ENCODE results near the gene SLC12A5.

The SLC12A5 gene

DNA sequence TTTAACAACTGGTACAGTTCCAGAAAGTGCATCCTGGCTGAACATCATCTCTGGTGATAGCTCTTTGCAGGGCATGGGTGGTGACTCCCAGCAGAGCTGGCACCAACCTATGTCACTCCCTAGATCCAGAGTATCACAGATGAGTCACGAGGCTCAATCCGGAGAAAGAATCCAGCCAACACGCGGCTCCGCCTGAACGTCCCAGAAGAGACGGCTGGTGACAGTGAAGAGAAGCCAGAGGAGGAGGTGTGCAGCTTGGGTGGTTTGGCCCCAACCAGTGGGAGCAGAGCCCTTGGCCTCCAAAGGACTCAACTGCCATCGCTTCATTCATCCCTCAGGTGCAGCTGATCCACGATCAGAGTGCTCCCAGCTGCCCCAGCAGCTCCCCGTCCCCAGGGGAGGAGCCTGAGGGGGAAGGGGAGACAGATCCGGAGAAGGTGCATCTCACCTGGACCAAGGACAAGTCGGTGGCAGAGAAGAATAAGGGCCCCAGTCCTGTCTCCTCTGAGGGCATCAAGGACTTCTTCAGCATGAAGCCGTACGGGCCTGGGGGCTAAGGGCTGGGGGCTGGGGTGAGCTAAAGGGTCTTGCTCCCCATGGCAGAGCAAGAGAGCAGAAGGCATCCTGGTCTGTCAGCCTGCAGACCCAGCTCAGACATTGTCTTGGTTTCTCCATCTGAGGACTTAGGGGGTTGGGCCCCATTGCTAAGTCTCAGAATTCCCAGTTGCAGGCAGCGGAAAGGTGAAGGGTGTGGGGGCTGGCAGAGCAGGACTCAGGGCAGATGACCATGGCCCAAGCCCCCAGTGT lies 27.2 kb downstream of the SLC12A5 start:
- TF ChIP-seq, protein P1, sequence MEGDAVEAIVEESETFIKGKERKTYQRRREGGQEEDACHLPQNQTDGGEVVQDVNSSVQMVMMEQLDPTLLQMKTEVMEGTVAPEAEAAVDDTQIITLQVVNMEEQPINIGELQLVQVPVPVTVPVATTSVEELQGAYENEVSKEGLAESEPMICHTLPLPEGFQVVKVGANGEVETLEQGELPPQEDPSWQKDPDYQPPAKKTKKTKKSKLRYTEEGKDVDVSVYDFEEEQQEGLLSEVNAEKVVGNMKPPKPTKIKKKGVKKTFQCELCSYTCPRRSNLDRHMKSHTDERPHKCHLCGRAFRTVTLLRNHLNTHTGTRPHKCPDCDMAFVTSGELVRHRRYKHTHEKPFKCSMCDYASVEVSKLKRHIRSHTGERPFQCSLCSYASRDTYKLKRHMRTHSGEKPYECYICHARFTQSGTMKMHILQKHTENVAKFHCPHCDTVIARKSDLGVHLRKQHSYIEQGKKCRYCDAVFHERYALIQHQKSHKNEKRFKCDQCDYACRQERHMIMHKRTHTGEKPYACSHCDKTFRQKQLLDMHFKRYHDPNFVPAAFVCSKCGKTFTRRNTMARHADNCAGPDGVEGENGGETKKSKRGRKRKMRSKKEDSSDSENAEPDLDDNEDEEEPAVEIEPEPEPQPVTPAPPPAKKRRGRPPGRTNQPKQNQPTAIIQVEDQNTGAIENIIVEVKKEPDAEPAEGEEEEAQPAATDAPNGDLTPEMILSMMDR (conservative IDR thresholded peaks at IDR 0.05): no peak
- no peak overlapping the region for H3K27ac ChIP-seq

DNA sequence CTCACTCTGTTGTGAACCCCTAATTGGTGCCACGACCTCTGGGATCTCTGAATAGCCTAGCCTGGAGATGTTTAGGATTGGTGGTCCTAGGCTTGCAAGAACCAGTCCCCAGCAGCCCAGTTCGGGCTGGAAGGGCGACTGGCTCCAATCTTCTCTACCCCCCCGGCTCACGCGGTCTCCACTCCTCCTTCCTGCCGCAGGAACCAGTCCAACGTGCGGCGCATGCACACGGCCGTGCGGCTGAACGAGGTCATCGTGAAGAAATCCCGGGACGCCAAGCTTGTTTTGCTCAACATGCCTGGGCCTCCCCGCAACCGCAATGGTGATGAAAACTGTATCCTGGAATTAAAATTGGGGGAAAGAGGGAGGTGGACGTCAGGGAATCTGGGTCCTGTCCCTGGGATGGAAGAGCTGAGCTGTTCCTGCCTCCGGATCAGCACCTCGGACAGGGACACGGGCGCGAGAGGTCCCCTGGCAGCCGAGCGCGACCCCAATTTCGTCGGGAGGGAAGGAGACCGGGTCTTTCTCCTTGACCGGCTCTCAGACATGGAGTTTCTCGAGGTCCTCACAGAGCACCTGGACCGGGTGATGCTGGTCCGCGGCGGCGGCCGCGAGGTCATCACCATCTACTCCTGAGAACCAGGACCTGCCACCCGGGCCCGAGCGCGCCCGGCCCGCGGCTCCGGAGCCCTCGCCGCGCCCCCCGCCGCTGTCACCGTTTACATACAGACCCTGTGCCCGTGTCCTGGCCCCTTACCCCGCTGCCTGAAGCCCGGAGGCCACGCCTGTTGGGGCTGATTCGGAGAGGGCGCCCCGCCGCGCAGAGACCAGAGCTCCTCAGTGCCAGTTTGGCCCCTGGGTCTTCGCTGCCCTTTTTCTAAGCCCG lies 28.2 kb downstream of the SLC12A5 start:
- TF ChIP-seq, protein P1 (conservative IDR thresholded peaks at IDR 0.05): no peak
- H3K27ac ChIP-seq: no peak overlapping the region

DNA sequence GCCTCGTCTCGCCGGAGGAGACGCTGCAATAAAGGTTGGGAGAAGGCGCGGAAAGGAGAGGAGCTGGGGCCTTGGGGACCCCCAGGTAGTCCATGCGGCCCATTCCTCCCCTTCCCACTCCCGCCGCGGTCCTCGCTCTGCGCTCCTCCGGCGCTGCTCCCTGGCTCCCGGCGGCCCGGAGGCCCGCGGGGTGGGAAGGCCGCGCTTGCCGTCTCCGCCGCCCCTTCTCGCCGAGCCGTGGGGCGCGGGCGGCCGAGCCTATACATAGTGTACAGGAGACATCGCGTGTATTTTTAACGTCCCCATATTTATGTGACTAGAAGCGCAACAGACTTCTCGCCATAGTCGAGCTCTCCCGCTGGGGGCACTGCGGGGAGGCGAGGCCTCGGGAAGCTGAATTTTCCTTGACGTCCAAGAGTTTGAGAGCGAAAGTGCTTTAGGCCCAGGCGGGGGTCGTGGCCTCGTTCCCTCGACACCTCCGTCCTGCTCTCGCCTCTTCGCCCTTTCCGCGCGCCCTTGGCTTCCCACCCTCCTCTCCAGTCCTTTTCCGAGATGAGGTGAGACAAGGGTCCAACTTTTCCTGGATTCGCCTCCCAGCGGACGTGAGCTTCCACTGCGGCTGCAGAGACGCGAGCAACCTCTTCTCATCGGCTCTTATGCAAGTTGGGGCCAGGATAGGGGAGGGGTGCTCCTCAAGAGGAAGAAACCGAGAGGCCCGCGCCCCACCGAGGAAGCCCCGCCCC lies 29.0 kb downstream of the SLC12A5 start:
- TF ChIP-seq, protein P1 (conservative IDR thresholded peaks at IDR 0.05): no peak
- no peak overlapping the region for H3K27ac ChIP-seq

DNA sequence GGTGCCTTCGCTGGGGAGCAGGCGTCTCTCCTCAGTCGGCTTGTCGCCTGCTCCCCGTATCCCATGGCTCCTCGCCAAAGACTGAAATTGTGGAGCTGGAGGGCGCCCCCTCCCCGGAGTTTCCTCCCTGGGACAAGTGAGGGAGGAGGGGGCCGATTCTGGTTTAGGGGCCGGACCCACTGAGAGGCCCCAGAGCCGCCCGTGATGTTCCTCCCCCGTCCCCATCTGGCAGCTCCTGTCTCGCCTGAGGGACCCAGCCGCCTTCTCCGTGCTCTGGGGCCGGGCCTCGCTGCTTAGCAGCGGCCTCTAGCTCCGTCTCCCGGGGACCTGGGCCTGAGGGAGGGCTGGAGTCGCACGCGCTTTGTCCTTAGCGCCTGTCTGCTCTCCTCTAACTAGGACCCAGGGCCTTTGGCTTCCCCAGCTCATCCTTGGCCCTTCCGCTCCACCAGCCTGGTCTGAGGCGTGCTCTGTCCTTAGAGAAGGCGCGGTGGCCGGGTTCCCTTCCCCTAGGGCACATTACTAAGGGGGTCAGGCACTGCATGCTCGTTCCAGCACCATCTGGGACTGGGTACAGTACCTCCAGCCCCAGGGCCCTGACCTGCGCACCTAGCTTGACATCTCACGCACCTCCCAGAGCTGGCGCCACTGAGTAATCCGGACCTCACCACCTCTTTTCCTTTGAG lies 29.7 kb downstream of the SLC12A5 start:
- TF ChIP-seq, protein P1 (conservative IDR thresholded peaks at IDR 0.05): no peak
- no peak overlapping the region for H3K27ac ChIP-seq

GRCh38 chr20:46060301-46060881 lies 31.4 kb downstream of the SLC12A5 start:
- no peak overlapping the region for H3K27ac ChIP-seq
- TF ChIP-seq, protein P1 (conservative IDR thresholded peaks at IDR 0.05): no peak

- H3K27ac ChIP-seq: no peak overlapping the region
- TF ChIP-seq, protein P1 (conservative IDR thresholded peaks at IDR 0.05): no peak
Measured at GRCh38 chr20:46060975-46061374, 32.0 kb downstream of the SLC12A5 start.
